Thoracic aorta (tissue), 2 donors: Measurements from ENCODE around the gene RBKS. TPM values are rescaled to one million over a fixed set of nuclear protein-coding genes. Genes with fewer than 3 reads are reported as not detected.

Source experiments
- ATAC-seq: fragments of 150-250 bp; one replicate; pipeline ENCODE4 v1.8.0; 2017; ENCODE audit warnings: low read depth; ENCODE audit not compliant: insufficient number of reproducible peaks, low FRiP score
- DNase-seq: peaks from one replicate; pipeline ENCODE4 v3.0.0-alpha.2; 2020; ENCODE audit warnings: low spot score
- H3K27ac ChIP-seq, 2 donors: fragments of 200-600 bp; sonication (generic); 1 replicate in 1 of 2; 2 replicates in 1 of 2; pipeline ENCODE4 v1.5.1; 2016; ENCODE audit warnings: mild to moderate bottlenecking in 2 of 2, moderate library complexity in 2 of 2
- H3K27me3 ChIP-seq: fragments of 200-600 bp; sonication (generic); replicated peaks from 2 replicates; pipeline ENCODE4 v1.6.0; 2016; ENCODE audit warnings: mild to moderate bottlenecking; ENCODE audit not compliant: insufficient read depth
- H3K36me3 ChIP-seq: fragments of 200-600 bp; sonication (generic); one replicate; pipeline ENCODE4 v1.5.1; 2016
- H3K4me1 ChIP-seq, 2 donors: fragments of 200-600 bp; sonication (generic); 1 replicate in 1 of 2; 2 replicates in 1 of 2; pipeline versions ENCODE4 v1.5.1 to v1.6.0; 2016; ENCODE audit warnings: low read depth in 2 of 2, mild to moderate bottlenecking in 1 of 2; ENCODE audit not compliant: control insufficient read depth in 1 of 2
- H3K4me3 ChIP-seq: fragments of 200-600 bp; sonication (generic); 2 replicates; pipeline ENCODE4 v1.5.1; 2016; ENCODE audit warnings: mild to moderate bottlenecking
- H3K9me3 ChIP-seq: fragments of 200-600 bp; sonication (generic); 2 replicates; pipeline ENCODE4 v1.5.1; 2016
- total RNA-seq, 2 donors: library from RNA; depleted of rRNA; stranded (reverse); fragments of >200 nt; gene quantifications; one replicate each; pipeline versions ENCODE4 v1.1.0 to v1.2.3, GENCODE V29; 2016
- TF ChIP-seq, protein P1 (sequence below): fragments of 200-600 bp; sonication (generic); IDR thresholded peaks from one replicate; pipeline ENCODE4 v1.5.1; 2019; ENCODE audit warnings: antibody characterized with exemption

RBKS gene
- total RNA-seq, 2 donors from 2014 or later: 3.1 to 5.0 TPM

DNA sequence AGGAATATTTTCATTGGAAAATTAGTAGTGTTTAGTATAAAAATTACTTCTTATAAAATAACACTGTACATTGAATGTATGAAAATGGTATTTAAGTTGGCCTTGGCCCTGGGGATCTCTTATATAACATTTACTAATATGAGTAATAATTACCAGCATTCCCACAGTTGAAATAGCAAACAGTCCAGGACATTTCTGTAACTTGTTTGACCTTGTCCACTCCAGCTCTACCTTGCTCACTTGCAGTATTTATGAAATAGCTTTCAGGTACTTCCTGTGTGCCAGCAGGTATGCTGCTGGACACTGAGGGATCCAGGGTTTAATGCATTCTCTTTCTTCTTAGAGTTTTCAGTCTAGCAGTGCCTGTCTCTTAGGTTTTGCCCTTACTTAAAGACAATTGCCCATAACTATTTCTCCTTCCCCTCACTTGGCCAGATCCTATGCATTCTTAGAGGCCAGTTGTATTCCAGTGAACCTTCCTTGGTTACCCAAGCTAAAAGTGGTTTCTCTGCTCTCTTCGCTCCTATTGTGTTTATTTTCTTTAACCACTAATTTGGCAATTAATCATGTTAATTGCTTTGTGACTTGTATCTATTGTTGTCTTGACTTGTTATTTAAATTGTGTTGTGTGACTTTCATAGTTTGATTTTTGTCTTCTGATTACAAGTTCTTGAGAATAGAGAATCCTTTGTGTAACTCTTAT, 26.3 kb upstream of the RBKS start:
- H3K36me3 ChIP-seq: no peaks in the 10 kb centered on the region
- H3K4me1 ChIP-seq: peaks cover 29 to 47% of the 10 kb centered on the region in 2 donors
- no peaks in the 10 kb centered on the region for H3K27me3 ChIP-seq
- H3K27ac ChIP-seq: no peak overlapping the region
- no peak overlapping the region for H3K4me3 ChIP-seq
- TF ChIP-seq, protein P1, sequence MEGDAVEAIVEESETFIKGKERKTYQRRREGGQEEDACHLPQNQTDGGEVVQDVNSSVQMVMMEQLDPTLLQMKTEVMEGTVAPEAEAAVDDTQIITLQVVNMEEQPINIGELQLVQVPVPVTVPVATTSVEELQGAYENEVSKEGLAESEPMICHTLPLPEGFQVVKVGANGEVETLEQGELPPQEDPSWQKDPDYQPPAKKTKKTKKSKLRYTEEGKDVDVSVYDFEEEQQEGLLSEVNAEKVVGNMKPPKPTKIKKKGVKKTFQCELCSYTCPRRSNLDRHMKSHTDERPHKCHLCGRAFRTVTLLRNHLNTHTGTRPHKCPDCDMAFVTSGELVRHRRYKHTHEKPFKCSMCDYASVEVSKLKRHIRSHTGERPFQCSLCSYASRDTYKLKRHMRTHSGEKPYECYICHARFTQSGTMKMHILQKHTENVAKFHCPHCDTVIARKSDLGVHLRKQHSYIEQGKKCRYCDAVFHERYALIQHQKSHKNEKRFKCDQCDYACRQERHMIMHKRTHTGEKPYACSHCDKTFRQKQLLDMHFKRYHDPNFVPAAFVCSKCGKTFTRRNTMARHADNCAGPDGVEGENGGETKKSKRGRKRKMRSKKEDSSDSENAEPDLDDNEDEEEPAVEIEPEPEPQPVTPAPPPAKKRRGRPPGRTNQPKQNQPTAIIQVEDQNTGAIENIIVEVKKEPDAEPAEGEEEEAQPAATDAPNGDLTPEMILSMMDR: no peak
- H3K9me3 ChIP-seq: no peaks in the 10 kb centered on the region
- ATAC-seq (no peak), DNase-seq (no peak)

DNA sequence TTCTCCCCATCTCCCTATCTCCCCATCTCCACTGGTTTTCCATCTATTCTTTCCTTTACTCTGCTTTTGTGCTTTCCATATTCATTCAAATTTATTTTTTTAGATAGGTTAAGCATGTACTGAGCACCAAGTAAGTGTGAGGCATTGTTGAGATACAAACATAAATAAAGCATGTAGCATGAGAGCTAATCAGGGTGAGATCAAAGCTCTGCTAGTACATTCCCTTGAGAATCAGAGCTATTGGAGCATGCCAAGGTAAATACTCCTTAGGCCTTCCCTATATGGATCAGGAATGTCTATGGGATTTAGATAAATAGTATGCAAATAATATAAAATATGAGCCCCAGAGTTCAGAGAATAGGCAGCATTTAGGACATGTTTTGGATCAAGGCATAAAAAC, 25.7 kb upstream of the RBKS start:
- no peaks in the 10 kb centered on the region for H3K27me3 ChIP-seq
- no peaks in the 10 kb centered on the region for H3K36me3 ChIP-seq
- no peak overlapping the region for H3K4me3 ChIP-seq
- H3K9me3 ChIP-seq: no peaks in the 10 kb centered on the region
- TF ChIP-seq, protein P1: no peak
- H3K4me1 ChIP-seq: peaks cover 29 to 44% of the 10 kb centered on the region in 2 donors
- ATAC-seq (no peak), DNase-seq (no peak)
- no peak overlapping the region for H3K27ac ChIP-seq

DNA sequence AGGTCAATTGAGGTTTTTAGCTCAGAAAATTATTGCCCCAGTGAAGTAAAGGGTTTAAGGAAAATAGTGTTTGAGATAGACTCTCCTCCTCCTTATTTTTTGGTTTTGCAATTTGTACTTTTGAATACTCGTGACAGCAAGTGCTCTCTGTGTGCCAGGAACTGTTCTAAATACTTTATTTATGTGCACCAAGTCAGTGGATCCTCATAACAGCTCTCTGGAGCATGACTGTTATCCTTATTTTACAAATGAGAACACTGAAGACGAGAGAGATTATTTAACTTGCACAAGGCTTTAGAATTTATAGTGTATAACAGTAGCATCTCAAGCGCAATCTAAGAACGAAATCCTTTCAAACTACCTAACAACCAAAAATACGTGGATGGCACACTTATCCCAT, 25.0 kb upstream of the RBKS start:
- no peaks in the 10 kb centered on the region for H3K27me3 ChIP-seq
- DNase-seq (no peak), ATAC-seq (no peak)
- H3K4me1 ChIP-seq: peaks cover 22 to 38% of the 10 kb centered on the region in 2 donors
- no peak overlapping the region for H3K4me3 ChIP-seq
- H3K9me3 ChIP-seq: no peaks in the 10 kb centered on the region
- TF ChIP-seq, protein P1: no peak
- H3K27ac ChIP-seq: peak overlapping the region in 1 of 2 donors; percentile 20
- H3K36me3 ChIP-seq: no peaks in the 10 kb centered on the region

DNA sequence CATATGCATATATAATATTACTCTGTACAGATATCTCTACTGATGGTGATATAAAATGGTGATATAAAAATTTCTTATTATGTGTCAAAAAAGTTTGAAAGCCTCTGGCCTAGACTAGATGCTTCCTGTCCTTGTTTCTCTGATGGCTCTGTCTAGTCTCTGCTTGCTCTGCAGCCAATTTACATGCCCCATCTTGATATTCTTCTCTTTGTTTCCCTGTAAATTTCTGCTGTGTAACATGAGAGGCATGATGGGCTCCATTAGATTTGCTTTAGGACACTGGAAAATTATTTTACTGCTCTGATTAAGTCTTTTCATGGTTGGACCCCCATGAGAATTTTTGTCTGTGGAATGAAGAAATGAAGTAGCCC, 24.6 kb upstream of the RBKS start:
- peaks cover 18 to 34% of the 10 kb centered on the region in 2 donors for H3K4me1 ChIP-seq

DNA sequence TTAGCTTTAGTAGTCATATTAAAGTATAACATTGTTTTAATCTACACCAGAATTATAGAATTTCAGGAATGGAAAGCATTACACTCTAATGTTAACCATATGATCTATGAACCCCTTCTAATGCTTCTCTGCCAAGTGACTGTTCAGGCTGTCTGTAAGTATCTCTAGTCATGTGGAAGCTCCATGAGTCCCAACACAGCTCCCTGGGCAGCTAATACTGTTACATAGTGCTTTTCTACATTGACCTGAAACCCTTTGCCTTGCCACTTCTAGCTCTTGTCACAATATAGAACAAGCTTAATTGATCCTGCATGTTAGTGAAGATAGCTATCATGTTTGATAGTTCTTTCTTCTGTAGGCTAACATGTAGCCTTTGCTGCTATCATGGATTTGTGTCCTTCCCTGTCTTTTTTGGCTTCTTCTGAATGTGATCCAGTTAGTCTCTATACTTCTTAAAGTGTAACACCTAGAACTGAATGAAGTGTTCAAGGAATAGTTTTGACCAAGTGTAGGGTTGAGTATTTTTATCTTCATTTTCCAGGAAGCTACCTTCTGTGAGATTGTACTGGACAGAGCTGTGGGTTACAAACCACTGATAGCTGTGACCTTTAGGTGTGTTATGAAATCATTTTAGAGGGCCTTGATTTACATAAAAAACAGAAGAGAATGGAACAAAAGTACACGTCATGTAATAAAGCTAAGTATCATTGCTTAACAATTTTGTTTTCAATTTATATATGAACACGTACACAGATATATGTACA, 24.0 kb upstream of the RBKS start:
- Histone ChIP-seq H3K27me3 (no peaks in the 10 kb centered on the region), H3K4me1 (peaks cover 18 to 29% of the 10 kb centered on the region in 2 donors), H3K36me3 (no peaks in the 10 kb centered on the region), H3K9me3 (no peaks in the 10 kb centered on the region), H3K27ac (peak overlapping the region in 1 of 2 donors; percentile 20), H3K4me3 (no peak overlapping the region)
- TF ChIP-seq, protein P1: no peak
- ATAC-seq (no peak), DNase-seq (no peak)

More for the DNA sequence above, 24.6 kb upstream of the RBKS start:
- Histone ChIP-seq H3K4me3 (no peak overlapping the region), H3K36me3 (no peaks in the 10 kb centered on the region), H3K9me3 (no peaks in the 10 kb centered on the region), H3K27ac (peak overlapping the region in 1 of 2 donors; percentile 20), H3K27me3 (no peaks in the 10 kb centered on the region)
- DNase-seq: no peak
- TF ChIP-seq, protein P1: no peak
- ATAC-seq: no peak
